HG03565 (cell line): Measurements from ENCODE around the gene LETM1.

Experiments used
- ATAC-seq: cut with Tn5 transposase; IDR thresholded peaks from one replicate; pipeline ENCODE4 v1.9.1; 2021; ENCODE audit warnings: mild to moderate bottlenecking, moderate library complexity; ENCODE audit not compliant: unreplicated experiment

The LETM1 gene

DNA sequence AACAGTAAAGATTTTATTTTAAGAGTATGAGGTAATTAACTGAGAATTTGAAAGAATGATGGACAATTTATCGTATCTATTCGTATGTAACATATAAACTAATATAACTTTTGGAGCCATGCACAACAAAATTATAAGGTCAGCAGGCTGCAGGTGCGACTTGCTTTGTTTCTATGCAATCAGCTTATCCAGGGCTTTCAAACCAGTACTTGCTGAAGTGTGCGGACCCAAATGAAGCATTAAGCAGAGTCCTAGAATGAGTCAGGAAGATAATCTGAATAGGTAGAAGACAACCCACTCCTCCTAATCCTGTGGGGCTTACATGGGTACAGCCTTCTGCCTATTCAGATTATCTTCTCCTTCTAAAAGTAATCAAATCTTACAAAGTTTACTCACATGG, 17.3 kb upstream of the LETM1 start:
- no peak for ATAC-seq

DNA sequence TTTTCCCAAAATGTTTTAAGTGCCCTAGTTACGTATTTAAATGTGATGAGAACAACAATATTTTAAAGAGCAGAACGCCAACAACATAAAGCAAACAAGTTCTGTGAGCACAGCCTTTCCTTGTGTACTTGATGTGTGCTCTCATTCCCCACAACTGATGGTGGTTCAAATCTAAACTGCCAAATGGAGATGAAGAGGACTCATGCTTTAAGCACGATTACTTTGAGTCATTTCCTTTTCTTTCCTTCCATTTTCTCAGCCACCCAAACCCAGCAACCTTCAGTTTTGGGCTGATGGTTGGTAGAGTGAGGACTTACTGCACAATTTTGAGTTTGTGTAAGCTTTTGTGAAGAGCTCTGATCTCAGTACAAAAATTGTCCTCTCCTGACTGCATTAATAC, 16.9 kb upstream of the LETM1 start:
- no peak for ATAC-seq

DNA sequence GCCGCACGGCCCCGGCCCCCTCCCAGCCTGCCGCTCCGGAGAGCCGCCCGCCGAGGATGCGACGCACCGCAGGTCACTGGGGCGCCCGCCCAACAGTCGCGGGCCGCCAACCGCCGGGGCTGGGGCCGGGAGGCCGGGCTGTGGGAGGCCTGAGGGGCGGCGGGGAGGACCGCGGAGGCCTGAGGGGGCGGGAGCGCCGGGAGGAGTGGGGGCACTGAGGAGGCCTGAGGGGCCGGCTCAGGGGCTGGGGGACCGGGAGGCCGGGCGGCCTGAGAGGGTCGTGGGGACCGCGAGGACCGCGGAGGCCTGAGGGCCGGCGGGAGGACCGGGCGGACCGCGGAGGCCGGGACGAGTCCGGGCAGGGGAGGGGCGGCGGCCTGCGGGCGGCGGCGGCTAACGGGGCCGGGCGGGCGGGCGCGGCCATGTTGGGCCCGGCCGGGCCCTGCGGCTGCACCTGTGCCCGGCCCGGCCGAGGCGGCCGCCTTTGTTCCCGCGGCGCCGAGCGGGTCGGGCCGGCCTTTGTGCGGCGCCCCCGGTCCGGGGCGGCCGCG, 15.6 kb upstream of the LETM1 start:
- peak; percentile 1 for ATAC-seq

DNA sequence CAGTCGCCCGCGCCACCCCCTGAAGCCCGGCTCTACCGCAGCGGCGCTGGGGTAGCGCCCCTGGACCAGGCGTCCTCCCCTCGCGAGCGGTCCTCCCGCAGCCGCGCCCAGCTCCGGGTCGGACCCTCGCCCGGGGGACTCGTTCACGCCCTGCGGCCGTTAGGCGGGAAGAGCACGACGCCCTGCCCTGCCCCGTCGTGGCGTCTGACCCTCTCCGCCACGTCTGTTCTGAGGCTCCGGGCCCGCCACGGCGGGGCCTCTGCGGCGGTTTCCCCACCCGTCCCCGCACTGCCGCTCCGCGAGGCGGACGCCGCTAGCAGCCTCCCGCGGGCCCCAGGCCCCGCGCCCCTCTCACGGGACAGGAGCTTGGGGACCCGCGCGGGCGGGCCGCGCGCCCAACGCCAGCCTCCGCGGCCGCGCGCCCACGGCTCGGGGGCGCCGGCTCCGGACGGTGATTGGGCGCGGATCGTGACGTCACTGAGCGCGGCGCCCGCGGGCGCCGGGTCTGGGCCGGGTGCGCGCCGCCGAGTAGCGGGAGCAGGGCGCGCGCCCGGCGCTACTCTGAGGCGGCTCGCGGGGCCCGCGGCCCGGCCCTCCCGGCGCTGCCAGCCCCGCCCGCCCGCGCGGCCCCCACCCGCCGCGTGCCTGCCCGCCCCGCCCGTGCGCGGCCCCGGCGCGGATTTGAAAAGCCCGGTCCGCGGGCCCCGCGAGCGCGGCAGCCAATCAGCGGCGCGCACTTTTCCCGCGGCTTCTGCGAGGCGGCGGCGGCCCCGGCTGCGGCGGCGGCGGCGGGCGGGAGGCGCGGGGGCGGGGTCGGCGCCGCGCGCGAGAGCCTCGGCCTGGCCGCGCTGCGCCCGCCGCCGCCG, 14.9 kb upstream of the LETM1 start, which contains the start of gene NSD2:
TSS of gene NSD2 (plus strand) at position 816 of the 866 bp plus-strand sequence. CDS start 29,262 bp downstream, outside the sequence.
- ATAC-seq: peak; percentile 54

DNA sequence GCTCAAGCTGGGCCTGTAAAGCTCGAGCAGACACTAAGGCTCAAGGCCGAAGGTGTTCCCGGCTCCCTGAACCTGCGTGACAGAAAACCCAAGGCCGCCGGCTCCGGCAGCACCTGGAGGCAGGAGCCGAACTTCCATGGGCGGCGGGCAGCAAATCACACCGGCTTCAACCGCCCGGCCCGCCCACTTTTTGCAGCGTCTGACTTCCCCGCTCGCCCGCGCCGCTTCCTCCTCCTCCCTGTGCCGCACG, 14.3 kb upstream of the LETM1 start:
- ATAC-seq: no peak

DNA sequence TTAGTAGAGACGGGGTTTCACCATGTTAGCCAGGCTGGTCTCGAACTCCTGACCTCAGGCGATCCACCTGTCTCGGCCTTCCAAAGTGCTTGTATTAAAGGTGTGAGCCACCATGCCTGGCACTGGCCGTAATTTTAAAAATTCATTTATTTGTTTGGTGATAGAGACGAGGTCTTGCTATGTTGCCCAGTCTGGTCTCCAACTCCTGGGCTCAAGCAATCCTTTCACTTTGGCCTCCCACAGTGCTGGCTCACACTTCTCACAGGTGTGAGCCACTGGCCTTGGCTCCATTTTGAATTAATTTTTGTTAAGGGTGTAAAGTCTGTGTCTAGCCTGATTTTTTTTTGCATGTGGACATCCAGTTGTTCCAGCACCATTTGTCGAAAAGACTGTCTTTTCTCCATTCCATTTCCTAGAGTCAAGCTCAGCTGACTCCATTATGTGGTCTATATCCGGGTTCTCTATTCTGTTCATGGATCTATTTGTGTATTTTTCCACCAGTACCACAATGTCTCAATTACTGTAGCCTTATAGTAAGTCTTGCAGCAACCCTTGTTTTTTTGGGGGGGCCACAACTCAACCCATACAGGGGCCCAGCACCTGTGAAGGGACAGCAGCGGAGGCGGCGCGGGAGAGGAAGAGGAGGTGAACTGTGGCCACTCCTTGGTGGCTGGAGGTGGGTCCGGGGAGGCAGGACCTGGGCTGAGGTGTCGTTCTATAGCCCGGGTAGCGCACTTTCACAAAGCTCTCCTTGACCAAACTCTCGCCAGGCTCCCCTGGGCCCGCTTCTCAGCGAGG, 13.8 kb upstream of the LETM1 start:
- peak; percentile 1 for ATAC-seq

DNA sequence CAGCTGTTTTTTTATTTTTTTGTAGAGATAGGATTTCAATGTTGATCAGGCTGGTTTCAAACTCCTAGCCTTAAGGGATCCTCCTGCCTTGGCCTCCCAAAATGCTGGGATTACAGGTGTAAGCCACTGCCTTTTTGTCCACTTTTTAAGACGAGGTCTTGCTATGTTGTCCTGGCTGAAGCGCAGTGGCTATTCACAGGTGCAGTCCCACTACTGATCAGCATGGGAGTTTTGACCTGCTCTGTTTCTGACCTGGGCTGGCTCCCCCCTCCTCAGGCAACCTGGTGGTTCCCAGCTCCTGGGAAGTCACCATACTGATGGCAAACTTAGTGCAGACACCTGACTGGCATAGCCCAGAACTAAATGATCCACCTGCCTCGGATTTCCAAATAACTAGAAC, 13.0 kb upstream of the LETM1 start:
- ATAC-seq: no peak

DNA sequence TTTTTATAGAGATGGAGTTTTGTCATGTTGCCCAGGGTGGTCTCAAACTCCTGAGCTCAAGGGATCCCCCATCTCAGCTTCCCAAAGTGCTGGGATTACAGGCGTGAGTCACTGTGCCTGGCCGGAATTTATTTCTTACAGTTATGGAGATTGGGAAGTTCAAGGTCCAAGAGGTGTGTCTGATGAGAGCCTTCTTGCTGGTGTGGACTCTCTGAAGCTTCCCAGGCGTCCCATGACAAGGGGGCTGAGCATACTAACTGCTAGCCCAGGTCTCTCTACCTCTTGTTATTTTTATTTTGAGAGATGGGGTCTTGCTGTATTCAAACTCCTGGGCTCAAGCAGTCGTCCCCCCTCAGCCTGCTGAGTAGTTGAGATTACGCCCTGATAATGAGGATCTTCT, 12.3 kb upstream of the LETM1 start:
- ATAC-seq: no peak

DNA sequence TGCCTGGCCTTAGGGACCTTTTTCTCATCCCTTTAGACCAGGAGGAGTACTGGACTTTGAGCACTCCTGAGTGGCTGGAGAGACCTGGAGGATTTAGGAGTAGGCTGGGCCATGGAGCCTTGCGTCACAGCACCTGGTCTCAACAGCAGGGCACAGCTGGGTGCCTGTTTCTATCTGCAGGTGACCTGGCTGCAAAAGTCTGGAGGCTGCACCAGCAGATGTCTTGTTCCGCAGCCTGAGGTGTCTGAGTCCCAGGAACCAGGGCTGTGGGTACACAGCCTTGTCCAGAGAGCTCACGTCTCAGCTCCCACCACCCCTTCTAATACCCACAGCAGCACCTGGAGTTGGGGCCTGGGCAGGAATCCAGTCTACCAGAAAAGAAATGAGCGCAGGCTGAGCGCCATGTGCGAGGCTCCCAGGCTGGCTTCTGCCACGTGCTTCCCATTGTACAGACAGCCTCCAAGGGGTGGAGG, 10.3 kb upstream of the LETM1 start:
- ATAC-seq: no peak

DNA sequence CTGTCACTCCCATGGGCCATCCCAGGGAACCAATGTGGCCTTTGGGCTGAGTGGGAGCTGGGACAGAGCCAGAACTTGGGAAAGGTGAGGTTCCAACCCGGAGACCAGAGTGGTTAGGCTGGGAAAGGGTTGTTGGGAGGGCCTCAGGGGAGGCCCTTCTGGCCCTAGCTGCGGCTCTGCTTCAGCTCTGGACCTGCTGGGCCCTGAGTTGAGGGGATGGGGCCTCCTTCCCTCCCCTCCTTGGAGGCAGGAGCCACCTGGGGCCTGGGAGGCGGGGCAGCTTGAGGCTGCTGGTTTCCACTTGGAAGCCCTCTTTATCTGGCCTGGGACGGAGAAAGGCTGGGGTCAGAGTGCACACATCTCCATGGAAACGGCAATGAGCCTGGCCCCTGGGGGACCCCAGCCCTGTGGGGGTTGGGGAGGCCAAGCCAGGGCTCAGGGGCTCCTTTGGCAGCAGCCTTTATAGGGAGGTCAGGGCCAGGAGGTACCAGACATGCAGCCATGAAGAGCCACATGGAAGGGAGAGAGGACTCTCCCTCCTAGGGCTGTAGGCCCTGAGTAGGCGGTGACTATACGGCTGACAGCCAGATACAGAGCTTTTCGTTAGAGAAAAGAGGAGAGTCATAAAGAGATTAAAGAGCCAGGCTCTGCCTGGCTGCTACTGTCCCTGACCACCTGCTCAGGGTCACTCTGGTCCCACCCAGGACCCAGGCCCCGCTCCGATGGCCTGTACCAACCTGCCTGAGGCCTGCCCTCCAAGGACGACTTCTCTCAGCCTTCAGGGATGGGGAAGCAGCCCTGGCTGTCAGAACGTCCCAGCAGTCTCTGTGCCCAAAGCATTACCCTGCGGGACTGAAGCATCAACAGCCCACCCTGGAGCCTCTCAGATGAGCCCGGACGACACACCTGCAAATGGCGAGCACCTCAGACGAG, 8.4 kb upstream of the LETM1 start:
- ATAC-seq: no peak

DNA sequence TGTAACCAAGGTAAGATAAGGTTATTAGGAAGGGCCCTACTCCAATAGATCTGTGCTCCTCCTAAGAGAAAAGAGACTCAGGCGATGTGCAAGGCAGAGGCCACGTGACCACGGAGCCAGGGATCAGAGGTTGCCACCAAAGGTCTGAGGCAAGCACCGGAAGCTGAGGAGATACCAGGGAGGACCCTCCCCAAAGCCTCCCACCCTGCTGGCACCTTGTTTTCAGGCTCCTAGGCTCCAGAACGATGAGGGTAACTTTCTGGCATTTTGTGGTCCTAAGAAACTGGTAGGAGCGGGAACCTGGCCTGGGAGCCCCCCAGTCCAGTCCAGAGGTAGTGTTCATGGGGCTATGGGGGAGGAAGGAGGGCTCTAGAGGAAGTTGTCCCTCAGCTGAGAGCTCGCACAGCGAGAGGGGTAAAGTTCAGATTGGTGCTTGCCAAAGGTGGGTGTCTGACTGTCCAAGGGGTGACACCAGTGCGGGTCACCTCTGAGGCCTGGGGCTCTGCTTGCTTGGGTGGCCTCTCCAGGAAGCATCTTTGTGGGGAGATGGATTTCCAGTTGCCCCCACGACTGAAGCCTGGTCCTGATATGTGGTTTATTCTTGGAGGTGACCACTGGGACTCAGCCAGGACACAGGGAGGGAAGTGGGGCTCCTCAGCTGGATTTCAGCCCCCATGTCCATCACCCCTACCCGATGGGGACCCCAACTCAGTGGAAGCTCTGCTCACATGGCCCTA, 7.5 kb upstream of the LETM1 start:
- ATAC-seq: no peak

DNA sequence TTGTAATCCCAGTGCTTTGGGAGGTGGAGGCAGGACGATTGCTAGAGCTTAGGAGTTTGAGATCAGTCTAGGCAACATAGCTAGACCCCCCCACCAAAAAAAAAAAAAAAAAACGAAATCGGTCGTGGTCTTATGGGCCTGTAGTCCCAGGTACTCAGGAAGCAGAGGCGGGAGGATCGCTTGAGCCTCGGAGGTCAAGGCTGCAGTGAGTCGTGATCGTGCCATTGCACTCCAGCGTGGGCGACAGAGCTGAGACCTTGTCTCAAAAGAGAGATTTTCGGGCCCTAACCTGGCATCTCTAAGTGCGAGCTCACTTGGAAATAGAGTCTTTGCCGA, 7.0 kb upstream of the LETM1 start:
- ATAC-seq: no peak

DNA sequence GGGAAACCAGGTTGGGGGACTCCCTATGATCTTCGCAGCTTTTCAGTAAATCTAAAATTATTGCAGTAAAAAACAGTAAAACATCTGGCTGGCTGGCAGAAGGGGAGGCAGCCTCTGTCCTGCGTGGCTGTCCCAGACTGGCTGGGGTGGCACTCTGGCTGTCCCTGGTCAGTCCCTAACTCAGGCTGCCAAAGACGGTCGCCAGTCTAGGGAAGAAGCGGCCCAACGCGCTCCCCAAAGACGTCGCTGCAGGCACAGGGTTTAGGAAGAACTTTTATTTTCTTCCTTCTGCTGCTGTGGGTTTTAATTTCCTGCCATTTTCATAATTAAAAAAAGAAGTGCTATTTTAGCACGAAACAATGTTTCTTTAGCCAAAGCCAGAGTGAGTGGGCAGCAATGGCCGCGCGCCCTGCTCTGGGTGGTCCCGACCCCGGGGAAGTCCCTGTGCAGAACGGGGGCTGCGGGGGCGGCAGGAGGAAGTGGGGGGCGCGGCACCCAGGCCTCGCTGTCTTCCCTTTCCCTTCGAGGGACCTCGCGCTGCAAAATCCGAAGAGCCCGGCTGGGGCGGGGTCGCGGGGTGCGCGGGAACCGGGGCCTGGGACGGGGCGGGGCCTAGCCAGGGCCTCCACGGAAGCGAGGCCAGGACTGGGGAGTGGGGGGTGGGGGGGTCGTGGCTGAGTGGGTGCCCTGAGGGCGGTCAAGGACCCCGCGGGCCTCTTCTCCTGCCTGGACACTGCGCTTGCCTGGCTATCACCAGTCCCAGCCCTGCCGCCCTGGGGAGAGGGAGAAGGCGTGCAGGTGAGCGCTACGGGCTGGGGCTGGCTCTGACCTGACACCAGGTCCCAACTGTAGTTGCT, 6.3 kb upstream of the LETM1 start:
- ATAC-seq: no peak

DNA sequence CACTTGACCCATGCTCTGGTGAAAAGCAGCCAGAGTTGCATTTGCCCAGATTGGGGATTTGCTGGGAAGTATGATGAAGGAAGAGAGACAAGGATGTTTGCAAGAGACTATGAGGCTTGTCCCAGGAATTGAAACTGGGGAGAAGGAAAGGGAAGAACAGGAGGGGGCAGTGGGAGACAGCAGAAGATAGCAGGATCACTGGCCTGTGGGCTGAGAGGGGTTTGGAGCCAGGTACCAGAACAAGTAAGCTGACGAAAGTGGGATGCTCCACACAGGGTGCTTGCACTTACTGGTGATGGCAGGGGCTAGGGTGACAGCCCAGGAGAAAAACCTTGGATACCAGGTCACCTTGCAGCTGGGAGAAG, 3.4 kb upstream of the LETM1 start:
- ATAC-seq: no peak

DNA sequence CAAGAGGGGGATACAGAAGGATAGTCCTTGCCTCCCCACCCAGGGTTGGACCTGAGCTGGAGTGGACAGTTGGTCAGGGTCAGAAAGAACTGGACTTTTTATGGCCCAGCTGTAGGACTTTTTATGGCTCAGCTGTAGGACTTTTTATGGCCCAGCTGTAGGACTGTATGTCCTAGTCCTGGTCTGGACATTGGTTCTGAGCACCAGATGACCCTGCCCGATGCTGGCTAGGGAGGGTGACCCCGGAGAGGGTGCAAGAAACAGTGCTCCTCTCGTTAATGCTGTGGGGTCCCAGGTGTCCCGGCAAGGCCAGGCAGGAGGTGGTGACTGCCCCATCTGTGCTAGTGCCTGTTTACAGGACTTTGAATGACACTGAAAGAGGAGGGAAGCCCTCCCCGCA, 2.0 kb upstream of the LETM1 start:
- no peak for ATAC-seq

DNA sequence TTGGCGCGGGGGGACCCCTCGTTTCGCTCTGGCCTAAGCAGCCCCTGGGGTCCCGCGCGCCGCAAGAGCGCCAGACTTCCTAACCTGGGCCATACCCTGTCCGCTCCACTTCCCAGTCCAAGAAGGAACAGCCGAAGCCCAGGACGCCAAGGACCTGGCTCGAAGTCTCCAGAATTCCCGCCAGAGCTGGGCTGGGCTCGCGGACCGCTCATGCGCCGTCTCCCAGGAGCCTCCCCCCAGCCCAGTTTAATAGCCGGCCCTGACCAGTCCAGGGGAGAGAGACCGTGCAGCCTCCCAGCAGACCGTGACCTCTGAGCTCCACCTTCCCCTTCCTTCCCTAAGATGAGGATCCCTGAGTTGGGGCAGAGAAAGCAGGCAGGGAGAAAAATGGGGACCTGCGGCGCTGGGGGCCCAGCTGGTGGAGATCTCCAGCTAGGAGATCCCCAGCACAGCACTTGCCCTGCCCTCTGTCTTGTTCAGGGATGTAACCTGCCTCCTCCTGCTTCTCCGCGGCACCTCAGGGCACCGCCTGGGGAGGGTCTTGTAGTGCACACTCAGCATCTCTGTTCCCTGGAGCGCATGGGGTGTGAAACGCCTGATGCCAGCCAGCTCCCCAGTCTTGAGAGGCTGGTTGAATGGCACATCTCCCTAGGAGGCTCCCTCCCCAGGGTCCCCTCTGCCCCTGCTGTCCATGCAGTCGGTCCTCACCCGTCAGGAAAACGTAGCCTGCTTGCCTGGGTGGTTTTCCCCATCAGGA, 1.2 kb upstream of the LETM1 start:
- ATAC-seq: no peak

DNA sequence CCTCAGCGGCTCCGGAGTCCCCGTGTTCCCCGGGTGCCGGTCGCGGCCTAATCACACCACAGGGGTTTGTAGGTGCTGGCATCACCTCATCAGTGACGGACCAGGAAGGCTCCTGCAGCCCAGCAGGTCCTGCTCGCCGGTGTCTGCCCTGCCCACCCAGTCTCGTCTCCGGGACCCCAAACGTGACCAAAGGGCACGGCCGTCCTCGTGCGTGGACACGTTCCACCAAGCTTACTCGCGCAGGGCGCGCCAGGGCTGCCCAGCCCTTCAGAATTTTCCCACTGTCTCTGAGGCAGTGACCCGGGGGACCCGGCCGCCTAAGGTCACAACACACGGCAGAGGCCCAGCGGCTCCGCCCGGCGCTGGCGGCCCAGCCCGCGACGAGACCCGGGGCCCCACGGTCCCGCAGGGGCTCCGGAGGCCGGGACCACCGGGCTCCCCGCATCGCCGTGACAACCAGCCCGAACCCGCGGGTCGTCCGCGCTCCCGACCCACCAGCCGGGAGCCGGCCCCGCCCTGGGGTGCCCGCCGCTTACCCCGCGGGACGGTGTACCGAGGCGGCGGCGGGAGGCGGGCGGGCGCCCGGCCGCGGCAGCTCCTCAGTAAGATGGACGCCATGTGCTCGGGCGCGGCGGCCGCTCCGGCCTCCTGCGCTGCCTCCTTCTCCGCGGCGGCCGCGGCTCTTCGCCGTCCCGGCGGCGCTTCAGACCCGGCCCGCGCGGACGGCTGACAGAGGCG, 454 bp downstream of the LETM1 start:
- ATAC-seq: peak; percentile 2

DNA sequence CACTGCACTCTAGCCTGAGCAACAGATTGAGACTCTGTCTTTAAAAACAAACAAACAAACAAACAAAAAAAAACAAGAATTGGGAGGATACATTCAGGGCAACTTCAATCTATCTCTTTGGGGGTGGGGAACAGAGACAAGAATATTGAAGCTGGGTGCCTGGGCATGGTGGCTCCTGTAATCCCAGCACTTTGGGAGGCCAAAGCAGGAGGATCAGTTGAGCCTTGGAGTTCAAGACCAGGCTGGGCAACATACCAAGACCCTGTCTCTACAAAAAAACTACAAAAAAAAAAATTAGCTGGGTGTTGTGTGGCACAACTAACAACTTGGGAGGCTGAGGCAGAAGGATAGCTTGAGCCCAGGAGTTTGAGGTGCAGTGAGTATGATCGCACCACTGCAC, 1.2 kb downstream of the LETM1 start:
- ATAC-seq: no peak
